ENCODE results near the gene CSRNP2.

GRCh38 chr12:51090705-51091229 is 7.4 kb upstream of the CSRNP2 start:
- TF ChIP-seq CTCF (conservative IDR thresholded peaks at IDR 0.05) (no peak), ZFX (IDR thresholded peaks at IDR 0.05) (no peak)
